B cell (primary cell): Measurements from ENCODE around the gene PPP2R5A. TPM values are rescaled to one million over a fixed set of nuclear protein-coding genes. Genes with fewer than 3 reads are reported as not detected.

ENCODE experiments used
- ATAC-seq: fragments of 200-7000 bp; cut with Tn5 transposase; one replicate; pipeline ENCODE4 v1.10.0; 2021; ENCODE audit warnings: low read depth, mild to moderate bottlenecking, moderate number of reproducible peaks, moderate library complexity
- CTCF ChIA-PET: fragments of 350-600 bp; sonication (Branson Sonifier 250); formaldehyde crosslinking; loops from one replicate; lab custom pipeline; 2021; ENCODE audit warnings: antibody characterized with exemption, inconsistent platforms; lab: Charles Lee
- POLR2A ChIA-PET: fragments of 350-600 bp; sonication (Branson Sonifier 250); formaldehyde crosslinking; loops from one replicate; lab custom pipeline; 2021; ENCODE audit warnings: antibody characterized with exemption; lab: Charles Lee
- DNase-seq: peaks from one replicate; pipeline ENCODE4 v3.0.0; 2013
- H2AFZ ChIP-seq: 2 replicates; pipeline ENCODE4 v1.6.1; 2012; ENCODE audit warnings: mild to moderate bottlenecking, low read depth, low read length; ENCODE audit not compliant: insufficient read depth, poor library complexity, severe bottlenecking
- H3K27ac ChIP-seq, 2 donors: 1 replicate in 1 of 2; 2 replicates in 1 of 2; pipeline ENCODE4 v1.5.1; 2012 to 2013; ENCODE audit warnings: low read length in 2 of 2, mild to moderate bottlenecking in 2 of 2, moderate library complexity in 1 of 2
- H3K27me3 ChIP-seq, 4 experiments: fragments of 200-600 bp in 1 of 4; sonication (generic) in 1 of 4; replicated peaks in 1 of 4; 1 replicate in 2 of 4; 2 replicates in 2 of 4; pipeline versions ENCODE4 v1.6.1 to v1.7.0; 2013 to 2016; ENCODE audit warnings: low read length in 3 of 4, mild to moderate bottlenecking in 2 of 4, mixed read lengths in 1 of 4, moderate library complexity in 1 of 4; ENCODE audit not compliant: insufficient read depth in 4 of 4, control insufficient read depth in 3 of 4; ENCODE audit errors: control extremely low read depth in 1 of 4
- H3K36me3 ChIP-seq, 2 experiments: replicated peaks in 1 of 2; 1 replicate in 1 of 2; 2 replicates in 1 of 2; pipeline versions ENCODE4 v1.6.1 to v1.7.1; 2013; ENCODE audit warnings: low read length in 1 of 2; ENCODE audit not compliant: insufficient read depth in 2 of 2, control insufficient read depth in 1 of 2; ENCODE audit errors: control extremely low read depth in 1 of 2, extremely low read depth in 1 of 2
- H3K4me1 ChIP-seq, 2 donors: fragments of 200-600 bp in 1 of 2; sonication (generic) in 1 of 2; 1 replicate in 1 of 2; 2 replicates in 1 of 2; pipeline versions ENCODE4 v1.5.1 to v1.6.1; 2013 to 2017; ENCODE audit warnings: low read length in 2 of 2; ENCODE audit not compliant: control insufficient read depth in 2 of 2, insufficient read depth in 2 of 2
- H3K4me2 ChIP-seq: replicated peaks from 2 replicates; pipeline ENCODE3; 2012; ENCODE audit warnings: mild to moderate bottlenecking, low read depth, low read length; ENCODE audit not compliant: poor library complexity, severe bottlenecking
- H3K4me3 ChIP-seq, 5 experiments: fragments of 200-600 bp in 1 of 5; sonication (generic) in 1 of 5; 1 replicate in 3 of 5; 2 replicates in 2 of 5; pipeline versions ENCODE4 v1.5.1 to v1.7.0; 2011 to 2016; ENCODE audit warnings: low read length in 4 of 5, mild to moderate bottlenecking in 4 of 5, low read depth in 2 of 5, control low read depth in 1 of 5, moderate library complexity in 1 of 5; ENCODE audit not compliant: insufficient read depth in 1 of 5; ENCODE audit errors: control extremely low read depth in 1 of 5, extremely low read depth in 1 of 5
- H3K79me2 ChIP-seq: fragments of 200-600 bp; sonication (generic); one replicate; pipeline ENCODE4 v1.6.0; 2016; ENCODE audit warnings: low read length; ENCODE audit not compliant: control insufficient read depth, insufficient read depth
- H3K9ac ChIP-seq: fragments of 200-600 bp; sonication (generic); 2 replicates; pipeline ENCODE4 v1.6.1; 2017; ENCODE audit warnings: mild to moderate bottlenecking, low read length, moderate library complexity
- H3K9me3 ChIP-seq, 3 donors: one replicate each; pipeline versions ENCODE4 v1.6.1 to v1.7.1; 2013; ENCODE audit warnings: low read length in 2 of 3; ENCODE audit not compliant: control insufficient read depth in 2 of 3, insufficient read depth in 1 of 3; ENCODE audit errors: control extremely low read depth in 1 of 3
- H4K20me1 ChIP-seq: 2 replicates; pipeline ENCODE4 v1.6.0; 2012; ENCODE audit warnings: mild to moderate bottlenecking, low read length; ENCODE audit not compliant: insufficient read depth, control insufficient read depth, poor library complexity, severe bottlenecking
- H3K27ac Mint-ChIP-seq: one replicate; pipeline ENCODE4 v1.8.0; 2021; ENCODE audit warnings: mixed read lengths
- H3K27me3 Mint-ChIP-seq: one replicate; pipeline ENCODE4 v1.8.0; 2021; ENCODE audit warnings: mixed read lengths
- H3K4me1 Mint-ChIP-seq: one replicate; pipeline ENCODE4 v1.8.0; 2021; ENCODE audit warnings: mixed read lengths
- H3K4me3 Mint-ChIP-seq: one replicate; pipeline ENCODE4 v1.8.0; 2021; ENCODE audit warnings: mixed read lengths
- H3K9me3 Mint-ChIP-seq: one replicate; pipeline ENCODE4 v1.8.0; 2022; ENCODE audit warnings: mixed read lengths; ENCODE audit not compliant: insufficient read depth
- EZH2 ChIP-seq: IDR thresholded peaks from 2 replicates; pipeline ENCODE4 v1.6.1; 2012; ENCODE audit warnings: borderline replicate concordance, low read depth, mild to moderate bottlenecking, moderate library complexity, low read length; ENCODE audit not compliant: insufficient read depth, poor library complexity, severe bottlenecking
- WGBS: methylation state at CpG from one replicate; pipeline ENCODE4 v1.1.5; 2013; ENCODE audit warnings: missing lambda C conversion rate; ENCODE audit not compliant: insufficient coverage; 5-methylcytosine and 5-hydroxymethylcytosine counted together
- intact Hi-C: fragments of 100-400 bp; cut with micrococcal nuclease; formaldehyde crosslinking; loops from one replicate; pipeline ENCODE4 v1.10.0; 2022
- polyA plus RNA-seq: library from polyadenylated mRNA; depleted of rRNA; stranded (reverse); fragments of >200 nt; gene quantifications from 2 replicates; pipeline ENCODE4 v1.2.3, GENCODE V29; 2012
- total RNA-seq, 2 donors: library from RNA; stranded (reverse); fragments of 120-200 nt in 1 of 2; gene quantifications; 1 replicate in 1 of 2; 2 replicates in 1 of 2; pipeline versions ENCODE4 v1.2.3 to v1.2.4, GENCODE V29; 2013 to 2022
- TF ChIP-seq, protein P1 (sequence below): fragments of 200-600 bp; IDR thresholded peaks from one replicate; pipeline ENCODE4 v1.8.0; 2022; ENCODE audit warnings: antibody characterized with exemption, mild to moderate bottlenecking

PPP2R5A gene
- total and polyA plus RNA-seq, 2 donors (not counting 1 experiment from before 2014, with no cell fraction given) = 22.4 to 43.4 TPM

DNA sequence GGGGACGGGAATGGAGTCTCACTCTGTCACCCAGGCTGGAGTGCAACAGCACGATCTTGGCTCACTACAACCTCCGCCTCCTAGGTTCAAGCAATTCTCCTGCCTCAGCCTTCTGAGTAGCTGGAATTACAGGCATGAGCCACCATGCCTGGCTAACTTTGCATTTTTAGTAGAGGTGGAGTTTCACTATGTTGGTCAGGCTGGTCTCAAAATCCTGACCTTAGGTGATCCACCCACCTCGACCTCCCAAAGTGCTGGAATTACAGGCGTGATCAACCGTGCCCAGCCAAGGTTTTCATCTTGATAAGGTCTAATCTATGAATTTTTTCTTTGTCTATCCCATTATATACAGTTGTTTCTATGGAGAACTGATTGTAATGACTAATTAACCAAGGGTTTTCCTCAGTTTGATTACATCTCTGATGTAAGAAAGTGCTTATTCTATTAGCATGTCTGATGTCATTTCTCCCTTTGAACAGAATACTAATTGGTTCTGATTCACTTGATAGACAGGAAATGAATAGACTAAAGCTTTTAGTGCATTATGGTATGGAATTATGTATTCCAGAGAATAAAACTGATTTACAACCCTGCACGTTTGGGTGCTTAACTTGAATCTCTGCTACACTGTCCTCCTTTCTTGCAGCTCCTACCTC lies 117.6 kb downstream of the PPP2R5A start:
- intact Hi-C loops = no loop called here
- Histone ChIP-seq H3K79me2 (peaks cover 29% of the 10 kb centered on the region), H3K27me3 (no peaks in the 10 kb centered on the region), H3K4me1 (no peaks in the 10 kb centered on the region), H4K20me1 (no peaks in the 10 kb centered on the region), H2AFZ (no peak overlapping the region), H3K4me3 (no peak overlapping the region), H3K27ac (no peak overlapping the region), H3K9ac (no peak overlapping the region), H3K4me2 (no peak overlapping the region), H3K36me3 (peaks cover 5 to 47% of the 10 kb centered on the region in 2 experiments), H3K9me3 (no peaks in the 10 kb centered on the region)
- H3K27ac Mint-ChIP-seq = no peak overlapping the region
- POLR2A ChIA-PET = no interaction called here
- H3K4me1 Mint-ChIP-seq = peaks cover 6% of the 10 kb centered on the region
- no peaks in the 10 kb centered on the region for H3K9me3 Mint-ChIP-seq
- H3K4me3 Mint-ChIP-seq = no peak overlapping the region
- CTCF ChIA-PET = no interaction called here
- WGBS = 95% methylated on average over 3 of the region's 7 CpGs
- ATAC-seq (no peak), DNase-seq (no peak)
- no peak for TF ChIP-seq EZH2
- TF ChIP-seq, protein P1, sequence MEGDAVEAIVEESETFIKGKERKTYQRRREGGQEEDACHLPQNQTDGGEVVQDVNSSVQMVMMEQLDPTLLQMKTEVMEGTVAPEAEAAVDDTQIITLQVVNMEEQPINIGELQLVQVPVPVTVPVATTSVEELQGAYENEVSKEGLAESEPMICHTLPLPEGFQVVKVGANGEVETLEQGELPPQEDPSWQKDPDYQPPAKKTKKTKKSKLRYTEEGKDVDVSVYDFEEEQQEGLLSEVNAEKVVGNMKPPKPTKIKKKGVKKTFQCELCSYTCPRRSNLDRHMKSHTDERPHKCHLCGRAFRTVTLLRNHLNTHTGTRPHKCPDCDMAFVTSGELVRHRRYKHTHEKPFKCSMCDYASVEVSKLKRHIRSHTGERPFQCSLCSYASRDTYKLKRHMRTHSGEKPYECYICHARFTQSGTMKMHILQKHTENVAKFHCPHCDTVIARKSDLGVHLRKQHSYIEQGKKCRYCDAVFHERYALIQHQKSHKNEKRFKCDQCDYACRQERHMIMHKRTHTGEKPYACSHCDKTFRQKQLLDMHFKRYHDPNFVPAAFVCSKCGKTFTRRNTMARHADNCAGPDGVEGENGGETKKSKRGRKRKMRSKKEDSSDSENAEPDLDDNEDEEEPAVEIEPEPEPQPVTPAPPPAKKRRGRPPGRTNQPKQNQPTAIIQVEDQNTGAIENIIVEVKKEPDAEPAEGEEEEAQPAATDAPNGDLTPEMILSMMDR = no peak
- no peaks in the 10 kb centered on the region for H3K27me3 Mint-ChIP-seq

DNA sequence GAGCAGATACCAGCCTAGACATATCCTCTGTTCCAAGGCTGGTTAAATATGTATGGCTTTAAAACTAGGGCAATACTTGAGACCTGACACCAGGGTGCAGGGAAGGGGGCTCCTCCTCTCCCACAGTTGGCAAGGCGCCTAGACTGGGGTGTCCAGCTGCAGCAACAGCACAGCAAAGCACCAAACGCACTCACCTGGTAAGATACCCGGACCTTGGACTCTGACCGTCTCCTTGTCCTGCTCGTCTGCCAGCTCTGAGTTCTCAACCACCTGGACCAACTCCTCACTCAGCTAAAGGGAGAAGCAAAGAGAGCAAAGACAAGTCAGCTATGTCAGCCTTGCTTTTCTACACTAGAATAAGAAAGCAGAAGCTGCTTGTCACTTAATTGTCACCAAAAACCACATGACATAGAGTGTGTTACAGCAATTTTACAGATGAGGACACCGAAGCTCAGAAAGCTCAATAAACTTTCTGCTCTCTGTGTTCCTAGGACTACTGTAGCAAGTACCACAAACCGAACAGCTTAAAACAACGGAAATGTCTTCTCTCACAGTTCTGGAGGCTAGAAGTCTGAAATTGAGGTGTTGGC lies 125.1 kb downstream of the PPP2R5A start:
- intact Hi-C loops = loop anchor here (5.0 kb wide), 1 partner anchor 447 kb away; the partner anchor contains the start of gene FLVCR1
- H3K4me2 ChIP-seq = no peak overlapping the region
- H4K20me1 ChIP-seq = peaks cover 10% of the 10 kb centered on the region
- no peaks in the 10 kb centered on the region for H3K27me3 ChIP-seq
- TF ChIP-seq, protein P1 = no peak
- TF ChIP-seq EZH2 = no peak
- H3K9ac ChIP-seq = no peak overlapping the region
- ChIA-PET CTCF (no interaction called here), POLR2A (no interaction called here)
- H3K4me3 ChIP-seq = no peak overlapping the region
- no peaks in the 10 kb centered on the region for H3K9me3 ChIP-seq
- H3K9me3 Mint-ChIP-seq = no peaks in the 10 kb centered on the region
- H3K4me3 Mint-ChIP-seq = no peak overlapping the region
- peaks cover 32% of the 10 kb centered on the region for H3K4me1 Mint-ChIP-seq
- no peaks in the 10 kb centered on the region for H3K27me3 Mint-ChIP-seq
- no peak overlapping the region for H3K27ac ChIP-seq
- H3K36me3 ChIP-seq = peaks cover 0 to 53% of the 10 kb centered on the region in 2 experiments
- peaks cover 73% of the 10 kb centered on the region for H3K79me2 ChIP-seq
- WGBS = 90% methylated on average over 7 of the region's 8 CpGs
- peaks cover 20 to 29% of the 10 kb centered on the region in 2 donors for H3K4me1 ChIP-seq
- DNase-seq (no peak), ATAC-seq (no peak)
- no peak overlapping the region for H2AFZ ChIP-seq
- no peak overlapping the region for H3K27ac Mint-ChIP-seq
